ENCODE results near the gene TBC1D5. TPM values are rescaled to one million over a fixed set of nuclear protein-coding genes. Genes with fewer than 3 reads are reported as not detected.

TBC1D5 gene
- polyA plus RNA-seq, 3 donors = 8.9 to 25.6 (median 18.1) TPM

DNA sequence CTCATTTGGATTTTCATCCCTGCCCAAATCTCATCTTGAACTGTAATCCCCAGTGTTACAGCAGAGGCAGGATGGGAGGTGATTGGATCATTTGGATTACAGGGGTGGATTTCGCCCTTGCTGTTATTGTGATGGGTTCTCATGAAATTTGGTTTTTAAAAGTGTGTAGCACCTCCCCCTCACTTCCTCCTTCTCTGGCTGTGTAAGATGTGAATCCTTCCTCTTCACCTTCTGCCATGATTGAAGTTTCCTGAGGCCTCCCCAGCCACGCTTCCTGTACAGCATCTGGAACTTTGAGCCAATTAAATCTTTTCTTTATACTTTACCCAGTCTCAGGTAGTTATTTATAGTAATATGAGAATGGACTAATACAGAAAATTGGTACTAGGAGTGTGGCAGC is 540.9 kb downstream of the TBC1D5 start:
- WGBS, 3 donors = 88 to 97% (median 91%) methylated on average over 2 of the region's 2 CpGs

GRCh38 chr3:17195856-17196604 is 546.4 kb downstream of the TBC1D5 start:
- no peak overlapping the region for H3K27ac ChIP-seq (ENCODE audit: low read depth, low read length)
- WGBS, 3 donors = 47 to 57% (median 52%) methylated on average over 5 of the region's 5 CpGs

More for the DNA sequence above, 540.9 kb downstream of the TBC1D5 start:
- H3K27ac ChIP-seq (ENCODE audit: low read depth, low read length) = no peak overlapping the region

DNA sequence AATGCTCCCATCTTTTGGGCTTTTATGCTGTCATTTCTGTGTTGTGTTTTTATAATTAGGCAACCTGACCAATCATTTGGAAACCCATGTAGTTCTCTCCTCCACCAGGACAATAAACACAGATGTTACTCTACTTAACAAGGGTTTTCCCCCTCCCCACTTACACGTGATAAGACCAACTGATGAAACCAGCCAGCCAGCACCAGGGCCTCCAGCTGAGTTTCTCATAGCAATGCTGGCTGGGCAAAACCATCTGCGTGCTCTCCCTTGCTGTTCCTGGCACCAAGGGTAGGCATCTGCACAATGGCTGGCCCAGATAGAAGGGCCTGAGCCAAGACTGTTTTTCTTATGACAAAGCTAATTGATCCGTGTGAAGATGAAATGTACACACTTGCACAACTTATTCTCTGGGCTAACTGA is 547.2 kb downstream of the TBC1D5 start:
- H3K27ac ChIP-seq (ENCODE audit: low read depth, low read length) = no peak overlapping the region
- WGBS, 3 donors = 18 to 41% (median 39%) methylated on average over 3 of the region's 3 CpGs

DNA sequence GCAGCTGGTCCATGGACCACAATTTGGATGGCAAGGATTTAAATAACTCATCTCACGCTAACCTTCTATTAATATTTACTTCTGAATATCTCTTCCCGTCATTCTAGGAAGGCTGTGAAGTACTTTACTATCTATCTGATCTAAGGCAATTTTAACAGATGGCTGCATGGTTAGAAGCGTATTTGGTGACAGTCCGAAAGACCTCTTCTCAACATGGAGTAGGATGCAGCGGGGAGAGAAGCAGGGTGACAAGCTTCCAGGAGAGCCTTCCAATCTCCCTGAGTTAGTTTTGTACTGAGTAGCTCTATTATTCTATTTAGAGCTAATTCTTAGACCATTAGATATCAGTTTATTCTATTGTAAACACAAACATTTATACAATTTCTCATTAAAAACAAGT is 548.3 kb downstream of the TBC1D5 start:
- WGBS, 3 donors = 94 to 96% (median 95%) methylated on average over 5 of the region's 5 CpGs
- H3K27ac ChIP-seq (ENCODE audit: low read depth, low read length) = no peak overlapping the region

- no peak overlapping the region for H3K27ac ChIP-seq (ENCODE audit: low read depth, low read length)
- 91 to 95% (median 94%) methylated on average over 2 of the region's 2 CpGs for WGBS, 3 donors
These were observed 549.4 kb downstream of the TBC1D5 start for GRCh38 chr3:17192995-17193394.

GRCh38 chr3:17190353-17191078 is 551.9 kb downstream of the TBC1D5 start:
- no peak overlapping the region for H3K27ac ChIP-seq (ENCODE audit: low read depth, low read length)
- WGBS, 3 donors = 58 to 93% (median 63%) methylated on average over 7 of the region's 7 CpGs

DNA sequence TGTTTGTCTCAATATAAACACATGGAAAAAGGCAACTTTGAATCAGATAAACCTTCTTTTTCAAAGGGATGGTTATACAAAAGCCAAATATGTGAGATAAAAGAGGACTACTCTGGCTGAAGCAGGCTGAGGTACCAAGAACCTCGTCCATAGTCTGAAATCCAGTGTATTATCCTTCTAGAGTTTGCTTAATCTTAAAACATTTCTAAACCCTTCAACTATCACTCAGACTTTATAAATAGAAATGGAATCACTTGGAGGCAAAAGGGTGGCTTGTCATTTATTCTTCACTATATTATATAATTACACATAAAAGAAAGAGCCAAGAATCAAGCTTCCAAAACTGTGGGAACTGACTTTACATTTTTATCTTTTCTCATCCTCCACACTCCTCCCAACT is 554.1 kb downstream of the TBC1D5 start:
- 96 to 100% (median 96%) methylated on average over 1 of the region's 1 CpG for WGBS, 3 donors
- H3K27ac ChIP-seq (ENCODE audit: low read depth, low read length) = no peak overlapping the region

DNA sequence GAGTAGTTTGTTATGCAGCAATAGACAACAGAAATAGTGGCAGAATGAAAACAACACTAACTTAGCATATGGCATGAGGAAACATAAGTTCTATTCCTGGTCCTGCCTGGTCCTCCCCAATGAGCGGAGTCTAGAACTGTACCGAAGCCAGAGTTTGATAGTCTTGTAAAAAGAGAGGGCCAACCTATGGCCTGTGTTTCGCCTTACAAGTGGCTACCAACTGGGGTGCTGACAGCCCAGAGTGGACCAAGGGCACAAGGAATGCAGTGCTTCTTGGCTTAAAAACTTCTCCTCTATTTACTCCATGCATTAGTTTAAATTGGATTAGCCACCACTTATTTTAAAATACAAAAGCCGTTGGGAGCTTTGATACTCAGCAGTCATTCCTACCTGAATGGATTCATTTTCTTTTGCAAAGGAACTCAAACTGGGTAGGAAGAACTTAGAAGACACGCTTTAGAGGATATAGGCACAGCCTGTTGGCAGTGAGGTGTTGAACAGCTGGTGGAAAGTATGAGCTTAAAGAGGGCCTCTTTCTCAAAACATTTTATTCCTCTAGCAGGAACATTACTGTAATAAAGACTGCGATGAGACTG is 554.7 kb downstream of the TBC1D5 start:
- 90 to 98% (median 92%) methylated on average over 6 of the region's 6 CpGs for WGBS, 3 donors
- H3K27ac ChIP-seq (ENCODE audit: low read depth, low read length) = no peak overlapping the region

DNA sequence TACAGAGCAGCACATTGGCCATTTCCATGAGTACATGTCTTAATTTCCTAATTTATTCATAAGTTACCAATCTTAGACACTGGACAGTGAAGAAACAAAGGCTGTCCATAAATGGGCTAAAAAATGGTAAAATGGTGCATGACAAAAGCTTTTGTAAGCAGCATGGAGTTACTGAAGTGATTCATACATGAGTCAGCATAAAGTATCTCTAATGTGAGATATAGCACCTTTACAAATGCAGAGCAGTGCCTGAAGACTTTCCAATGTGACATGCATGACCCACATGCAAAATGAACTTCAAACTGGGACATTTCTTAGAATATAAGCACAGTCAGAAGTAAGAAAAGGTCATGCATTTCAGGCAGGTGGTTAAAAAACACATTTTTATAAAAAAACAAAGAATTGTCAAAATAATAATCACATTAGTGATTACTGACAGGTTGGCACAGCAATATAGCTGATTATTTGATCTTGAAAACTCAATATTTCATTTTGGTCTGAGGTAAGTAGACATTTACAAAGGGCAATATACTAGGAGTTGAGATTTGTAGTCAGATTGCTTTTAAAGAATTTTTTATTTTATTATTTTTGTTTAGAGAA is 558.4 kb downstream of the TBC1D5 start:
- no peak overlapping the region for H3K27ac ChIP-seq (ENCODE audit: low read depth, low read length)

GRCh38 chr3:17182166-17182565 is 560.3 kb downstream of the TBC1D5 start:
- H3K27ac ChIP-seq (ENCODE audit: low read depth, low read length) = no peak overlapping the region
- 59 to 79% (median 76%) methylated on average over 5 of the region's 5 CpGs for WGBS, 3 donors

DNA sequence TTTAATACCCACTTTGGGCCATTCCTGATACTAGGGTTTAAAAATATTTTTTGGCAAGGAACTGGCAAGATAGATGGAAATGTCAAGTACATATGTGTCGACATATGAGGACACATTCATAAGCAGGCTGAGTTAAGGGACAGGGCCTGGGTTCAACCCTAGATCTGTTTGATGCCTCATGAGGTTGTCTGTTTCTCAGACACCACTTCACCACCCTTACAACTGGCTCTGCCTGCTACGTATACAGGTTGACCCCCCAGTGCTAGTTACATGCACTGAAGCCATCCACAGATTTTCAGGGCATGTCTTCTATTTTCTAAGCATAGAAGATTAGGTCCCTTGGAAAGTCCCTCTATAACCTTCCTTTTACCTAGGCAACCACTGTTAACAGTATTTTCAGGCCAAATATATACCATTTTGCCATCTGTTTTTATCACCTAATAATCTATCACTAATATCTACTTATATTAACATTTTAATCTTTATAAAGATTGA is 561.0 kb downstream of the TBC1D5 start:
- no peak overlapping the region for H3K27ac ChIP-seq (ENCODE audit: low read depth, low read length)
- 89 to 91% (median 90%) methylated on average over 2 of the region's 2 CpGs for WGBS, 3 donors

GRCh38 chr3:17179381-17180205 is 562.8 kb downstream of the TBC1D5 start:
- no peak overlapping the region for H3K27ac ChIP-seq (ENCODE audit: low read depth, low read length)
- 86 to 88% (median 86%) methylated on average over 7 of the region's 7 CpGs for WGBS, 3 donors

DNA sequence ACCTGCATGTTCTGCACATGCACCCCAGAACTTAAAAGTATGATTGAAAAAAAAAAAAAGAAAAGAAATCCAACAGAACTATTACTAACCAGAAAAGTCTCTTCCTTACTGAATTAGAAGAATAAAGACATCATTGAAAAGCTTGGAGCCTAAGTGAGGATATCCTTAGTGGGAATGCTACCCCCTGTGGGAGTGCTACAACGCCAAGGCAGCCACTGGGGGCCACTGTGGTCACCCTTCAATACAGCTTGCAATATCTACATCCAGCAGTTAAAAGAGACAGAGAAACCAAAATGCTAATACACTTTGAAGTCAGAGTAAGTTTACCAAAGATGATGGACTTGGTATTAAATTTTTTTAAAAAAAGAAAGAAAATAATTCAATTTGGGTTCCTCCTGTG is 565.7 kb downstream of the TBC1D5 start:
- no peak overlapping the region for H3K27ac ChIP-seq (ENCODE audit: low read depth, low read length)
- 60 to 78% (median 74%) methylated on average over 1 of the region's 1 CpG for WGBS, 3 donors

- 73 to 99% (median 87%) methylated on average over 2 of the region's 2 CpGs for WGBS, 3 donors
- H3K27ac ChIP-seq (ENCODE audit: low read depth, low read length) = no peak overlapping the region
These were observed 567.1 kb downstream of the TBC1D5 start for GRCh38 chr3:17175187-17175807.

DNA sequence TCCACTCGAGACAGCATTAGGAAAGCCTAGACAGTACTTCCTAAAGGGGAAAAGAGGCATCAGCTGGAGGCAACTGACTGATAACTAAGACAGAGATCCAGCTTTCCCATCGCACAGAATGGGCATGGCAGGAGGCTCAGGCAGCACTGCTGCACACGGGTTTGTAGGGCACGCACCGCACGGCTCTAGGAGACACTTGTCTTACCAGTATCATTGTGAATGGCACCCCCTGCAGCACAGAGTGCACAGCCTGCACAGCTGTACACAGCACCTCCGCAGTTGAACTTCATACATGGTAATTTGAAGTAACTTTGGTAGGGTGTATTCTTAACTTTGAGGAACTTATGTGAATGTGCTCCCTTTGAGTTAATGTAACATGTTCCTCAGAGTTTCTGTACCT is 576.1 kb downstream of the TBC1D5 start:
- H3K27ac ChIP-seq (ENCODE audit: low read depth, low read length) = no peak overlapping the region
- WGBS, 3 donors = 84 to 89% (median 87%) methylated on average over 7 of the region's 7 CpGs

DNA sequence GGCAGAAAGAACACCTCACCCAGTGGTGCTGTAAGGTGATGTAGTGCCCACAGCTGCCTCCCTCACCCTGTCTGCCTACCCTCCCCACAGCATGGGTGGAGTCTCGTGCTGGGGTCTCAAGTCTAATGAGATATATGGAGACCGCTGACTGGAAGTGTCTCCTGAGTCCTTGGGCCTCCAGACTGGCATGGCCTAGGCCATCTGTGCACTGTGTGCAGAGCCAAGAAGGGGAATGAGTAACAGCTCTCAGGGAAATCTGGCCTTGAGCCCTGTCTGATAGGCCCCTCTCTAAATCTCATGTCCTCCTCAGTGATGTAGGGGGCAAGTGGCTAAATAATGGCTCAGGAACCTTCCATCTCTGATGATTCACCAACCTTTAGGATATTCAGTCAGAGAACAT is 580.3 kb downstream of the TBC1D5 start:
- WGBS, 3 donors = 91 to 99% (median 96%) methylated on average over 2 of the region's 2 CpGs
- H3K27ac ChIP-seq (ENCODE audit: low read depth, low read length) = no peak overlapping the region

DNA sequence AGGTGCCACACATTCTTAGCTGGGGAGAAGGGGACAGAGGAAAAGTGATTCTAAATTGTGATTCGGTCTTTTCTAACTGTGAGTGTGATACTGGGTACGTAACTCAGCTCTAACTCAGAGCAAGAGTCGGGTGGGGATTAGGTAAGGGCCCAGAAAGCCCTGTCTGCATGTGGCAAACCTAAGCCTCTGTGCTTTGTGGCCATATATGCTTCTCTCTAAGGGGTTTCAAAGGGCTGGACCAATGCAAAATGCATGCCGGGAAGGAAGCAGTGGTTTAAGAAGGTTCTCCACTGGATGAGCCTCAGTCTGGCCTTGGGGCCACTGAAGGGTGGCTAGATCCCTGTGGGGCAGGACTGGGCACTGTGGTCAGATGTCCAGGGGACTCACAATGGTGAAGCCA is 581.8 kb downstream of the TBC1D5 start:
- WGBS, 3 donors = 84 to 99% (median 87%) methylated on average over 4 of the region's 4 CpGs
- H3K27ac ChIP-seq (ENCODE audit: low read depth, low read length) = no peak overlapping the region

All from adipose tissue (tissue), 3 donors.